Panc1 (cell line): ENCODE results near the gene DYNC1H1. TPM values are rescaled to one million over a fixed set of nuclear protein-coding genes. Genes with fewer than 3 reads are reported as not detected.
"Not testable (repeated sequence)": the region's sequence is repeated elsewhere in the genome, so short reads cannot be mapped to it uniquely, and the experiment has no call there.

Experiments
- ATAC-seq: fragments of 200-7000 bp; cut with Tn5 transposase; 2 replicates; pipeline ENCODE4 v1.9.1; 2020; ENCODE audit warnings: mild to moderate bottlenecking, moderate library complexity
- BruUV-seq: library from RNA; stranded (reverse); fragments of 400-500 nt; replicated peaks from 2 replicates; lab custom pipeline; 2021; lab: Mats Ljungman, UMichigan
- CTCF ChIA-PET: fragments of 300-600 bp; sonication (Branson Sonifier 250); formaldehyde crosslinking; loops from one replicate; lab custom pipeline; 2022; ENCODE audit warnings: antibody characterized with exemption; lab: Charles Lee
- POLR2A ChIA-PET: fragments of 300-600 bp; sonication (Branson Sonifier 250); formaldehyde crosslinking; loops from one replicate; lab custom pipeline; 2022; ENCODE audit warnings: antibody characterized with exemption; lab: Charles Lee
- DNase-seq: peaks from one replicate; pipeline ENCODE4 v3.0.0-alpha.2; 2010; ENCODE audit warnings: low read depth, low spot score
- H3K27ac ChIP-seq: 2 replicates; pipeline ENCODE4 v1.5.1; 2011; ENCODE audit warnings: mild to moderate bottlenecking, low read length, inconsistent platforms
- H3K27me3 ChIP-seq: fragments of 200-500 bp; sonication (Bioruptor generic); 2 replicates; pipeline ENCODE4 v1.6.0; 2014; ENCODE audit warnings: low read length, inconsistent platforms; ENCODE audit not compliant: control insufficient read depth, insufficient read depth
- H3K36me3 ChIP-seq: fragments of 200-500 bp; sonication (Bioruptor generic); 2 replicates; pipeline ENCODE4 v1.5.1; 2014; ENCODE audit warnings: inconsistent platforms, mild to moderate bottlenecking, low read length, moderate library complexity; ENCODE audit not compliant: control insufficient read depth, insufficient read depth
- H3K4me1 ChIP-seq: 2 replicates; pipeline ENCODE4 v1.5.1; 2011; ENCODE audit warnings: inconsistent platforms, mild to moderate bottlenecking, low read length, moderate library complexity; ENCODE audit not compliant: control insufficient read depth, insufficient read depth
- H3K4me3 ChIP-seq, 2 experiments: 2 replicates each; pipeline ENCODE4 v1.5.1; 2011 to 2012; ENCODE audit warnings: low read depth in 2 of 2, low read length in 2 of 2, mild to moderate bottlenecking in 2 of 2, inconsistent platforms in 1 of 2, moderate library complexity in 1 of 2
- H3K9me3 ChIP-seq: fragments of 200-500 bp; sonication (Bioruptor generic); 2 replicates; pipeline ENCODE4 v1.5.1; 2014; ENCODE audit warnings: low read depth, mild to moderate bottlenecking, inconsistent platforms, low read length, moderate library complexity; ENCODE audit not compliant: control insufficient read depth, insufficient read depth
- CTCF ChIP-seq: fragments of 450-650 bp; IDR thresholded peaks from 2 replicates; pipeline ENCODE4 v1.5.1; 2017; ENCODE audit warnings: mild to moderate bottlenecking
- POLR2AphosphoS5 ChIP-seq: IDR thresholded peaks from 2 replicates; pipeline ENCODE4 v1.6.1; 2012; ENCODE audit warnings: mild to moderate bottlenecking, low read depth, low read length, moderate library complexity
- REST ChIP-seq, 2 experiments: IDR thresholded peaks; 2 replicates each; pipeline ENCODE4 v1.6.1; 2011 to 2012; ENCODE audit warnings: low read depth in 2 of 2, control low read depth in 1 of 2, low read length in 1 of 2, mild to moderate bottlenecking in 1 of 2, moderate library complexity in 1 of 2; ENCODE audit not compliant: insufficient read depth in 1 of 2
- SIN3A ChIP-seq: IDR thresholded peaks from 2 replicates; pipeline ENCODE4 v1.6.1; 2012; ENCODE audit warnings: low read depth, mild to moderate bottlenecking, low read length, moderate library complexity, borderline replicate concordance; ENCODE audit not compliant: insufficient read depth
- TCF7L2 ChIP-seq: IDR thresholded peaks from 2 replicates; pipeline ENCODE4 v1.6.1; 2011; ENCODE audit warnings: mild to moderate bottlenecking, low read depth, low read length, inconsistent platforms
- in situ Hi-C: cut with HindIII; loops from 2 replicates; pipeline ENCODE4 v1.10.0; 2016; ENCODE audit warnings: low sequenced_read_pairs, low pct_unique_long_range_greater_than_20kb
- intact Hi-C: fragments of 100-400 bp; cut with micrococcal nuclease; formaldehyde crosslinking; loops from one replicate; pipeline ENCODE4 v1.10.0; 2022; ENCODE audit not compliant: unreplicated experiment
- total RNA-seq: library from RNA; stranded (reverse); gene quantifications from one replicate; pipeline ENCODE4 v1.2.1, GENCODE V29; 2021; ENCODE audit not compliant: unreplicated experiment

DYNC1H1 gene
- total RNA-seq, 1 experiment from 2014 or later = 382 TPM

- CTCF ChIA-PET = no interaction called here
- no peak overlapping the region for H3K27ac ChIP-seq
- H3K27me3 ChIP-seq = no peaks in the 10 kb centered on the region
- in situ Hi-C loops (no loop called here), intact Hi-C loops (no loop called here)
- peaks cover 17% of the 10 kb centered on the region for H3K36me3 ChIP-seq
- H3K4me3 ChIP-seq = no peak overlapping the region
- BruUV-seq = no TSS peak
- no peaks in the 10 kb centered on the region for H3K4me1 ChIP-seq
- H3K9me3 ChIP-seq = no peaks in the 10 kb centered on the region
- no peak for TF ChIP-seq CTCF
- no peak for TF ChIP-seq SIN3A
- no peak for TF ChIP-seq REST (IDR thresholded peaks at IDR 0.05; ENCODE audit: insufficient read depth in 1 of 2, low read depth in 2 of 2, low read length in 1 of 2)
- TF ChIP-seq TCF7L2 = no peak
- TF ChIP-seq POLR2AphosphoS5 = no peak
- peak; percentile 61 for ATAC-seq
- POLR2A ChIA-PET = no interaction called here
- DNase-seq = no peak
These were observed 113.0 kb downstream of the DYNC1H1 start for GRCh38 chr14:102077382-102077709.

GRCh38 chr14:102078361-102078791 is 114.0 kb downstream of the DYNC1H1 start:
- H3K9me3 ChIP-seq, H3K27ac ChIP-seq, DNase-seq, H3K4me3 ChIP-seq, CTCF ChIA-PET, intact Hi-C loops, in situ Hi-C loops, H3K27me3 ChIP-seq, H3K4me1 ChIP-seq, BruUV-seq: not testable (repeated sequence)
- H3K36me3 ChIP-seq = peaks cover 23% of the 10 kb centered on the region
- POLR2A ChIA-PET = interaction anchor here (0.7 kb wide), 1 partner anchor 278 kb away, joined by 3 read pairs; no protein-coding TSS in a partner anchor
- 0 out of 2 replicates have a peak, but pooled peaks have one; percentile 32 for ATAC-seq

- in situ Hi-C loops = no loop called here
- Histone ChIP-seq H3K4me1 (peaks cover 6% of the 10 kb centered on the region), H3K36me3 (peaks cover 29% of the 10 kb centered on the region), H3K4me3 (no peak overlapping the region), H3K27me3 (no peaks in the 10 kb centered on the region), H3K27ac (no peak overlapping the region), H3K9me3 (no peaks in the 10 kb centered on the region)
- no TSS peak for BruUV-seq
- ChIA-PET POLR2A (interaction anchor here (0.6 to 0.7 kb wide), 2 partner anchors 37 to 279 kb away, joined by 3 to 4 read pairs; no protein-coding TSS in a partner anchor), CTCF (interaction anchor here (0.6 kb wide), 1 partner anchor 65 kb away, joined by 3 read pairs; no protein-coding TSS in a partner anchor)
- ATAC-seq (0 out of 2 replicates have a peak, but pooled peaks have one; percentile 14), DNase-seq (no peak)
- no peak for TF ChIP-seq REST (IDR thresholded peaks at IDR 0.05; ENCODE audit: insufficient read depth in 1 of 2, low read depth in 2 of 2, low read length in 1 of 2)
- TF ChIP-seq TCF7L2 = no peak
- TF ChIP-seq CTCF = no peak
- intact Hi-C loops = no loop called here
These were observed 114.7 kb downstream of the DYNC1H1 start for GRCh38 chr14:102078831-102079699.
